ENCODE measurements around the gene PCYT1B. TPM values are rescaled to one million over a fixed set of nuclear protein-coding genes. Genes with fewer than 3 reads are reported as not detected.

Gene PCYT1B
- total RNA-seq, 2 experiments from 2014 or later: 0.04 to 0.36 TPM

- ChIA-PET POLR2A (no interaction called here), CTCF (no interaction called here)
- Mint-ChIP-seq H3K27ac (no peak overlapping the region), H3K4me1 (ENCODE audit: low read depth) (no peaks in the 10 kb centered on the region), H3K9me3 (no peaks in the 10 kb centered on the region), H3K4me3 (no peak overlapping the region), H3K36me3 (ENCODE audit: low read depth) (no peaks in the 10 kb centered on the region), H3K27me3 (peaks cover 3% of the 10 kb centered on the region)
- ATAC-seq (no peak), DNase-seq (no peak)
- intact Hi-C loops (cut with micrococcal nuclease): no loop called here
- TF ChIP-seq CTCF (IDR thresholded peaks at IDR 0.05): no peak
Observed at GRCh38 chrX:24601858-24602257, 45.3 kb downstream of the PCYT1B start.

- H3K9me3 Mint-ChIP-seq: no peaks in the 10 kb centered on the region
- no peaks in the 10 kb centered on the region for H3K27me3 Mint-ChIP-seq
- no peaks in the 10 kb centered on the region for H3K4me1 Mint-ChIP-seq (ENCODE audit: low read depth)
- CTCF ChIA-PET: interaction anchor here (1.0 to 2.0 kb wide), 2 partner anchors 10 to 223 kb away, joined by 3 to 6 read pairs; no protein-coding TSS in a partner anchor
- intact Hi-C loops (cut with micrococcal nuclease): no loop called here
- TF ChIP-seq CTCF (IDR thresholded peaks at IDR 0.05): no peak
- no peak overlapping the region for H3K27ac Mint-ChIP-seq
- POLR2A ChIA-PET: no interaction called here
- H3K36me3 Mint-ChIP-seq (ENCODE audit: low read depth): no peaks in the 10 kb centered on the region
- DNase-seq (no peak), ATAC-seq (no peak)
- H3K4me3 Mint-ChIP-seq: no peak overlapping the region
Observed at GRCh38 chrX:24594501-24594900, 52.6 kb downstream of the PCYT1B start.

GRCh38 chrX:24590111-24590510 lies 57.0 kb downstream of the PCYT1B start:
- no peak overlapping the region for H3K4me3 Mint-ChIP-seq
- no peaks in the 10 kb centered on the region for H3K9me3 Mint-ChIP-seq
- no peaks in the 10 kb centered on the region for H3K4me1 Mint-ChIP-seq (ENCODE audit: low read depth)
- no peaks in the 10 kb centered on the region for H3K27me3 Mint-ChIP-seq
- no peaks in the 10 kb centered on the region for H3K36me3 Mint-ChIP-seq (ENCODE audit: low read depth)
- no peak for DNase-seq
- no peak for TF ChIP-seq CTCF (IDR thresholded peaks at IDR 0.05)
- intact Hi-C loops (cut with micrococcal nuclease): no loop called here
- no peak for ATAC-seq
- POLR2A ChIA-PET: interaction anchor here (0.8 kb wide), 1 partner anchor 17 kb away, joined by 3 read pairs; no protein-coding TSS in a partner anchor
- CTCF ChIA-PET: no interaction called here
- no peak overlapping the region for H3K27ac Mint-ChIP-seq

GRCh38 chrX:24577091-24577490 lies 70.1 kb downstream of the PCYT1B start:
- POLR2A ChIA-PET: no interaction called here
- CTCF ChIA-PET: no interaction called here
- no peak overlapping the region for H3K27ac Mint-ChIP-seq

GRCh38 chrX:24575496-24575895 lies 71.7 kb downstream of the PCYT1B start:
- ATAC-seq (no peak), DNase-seq (no peak)
- no peak for TF ChIP-seq CTCF (IDR thresholded peaks at IDR 0.05)
- intact Hi-C loops (cut with micrococcal nuclease): no loop called here
- no peak overlapping the region for H3K4me3 Mint-ChIP-seq
- no peaks in the 10 kb centered on the region for H3K27me3 Mint-ChIP-seq
- no peaks in the 10 kb centered on the region for H3K9me3 Mint-ChIP-seq
- POLR2A ChIA-PET: no interaction called here
- H3K4me1 Mint-ChIP-seq (ENCODE audit: low read depth): no peaks in the 10 kb centered on the region
- H3K36me3 Mint-ChIP-seq (ENCODE audit: low read depth): no peaks in the 10 kb centered on the region
- no peak overlapping the region for H3K27ac Mint-ChIP-seq
- CTCF ChIA-PET: no interaction called here

More at GRCh38 chrX:24577091-24577490, 70.1 kb downstream of the PCYT1B start:
- H3K36me3 Mint-ChIP-seq (ENCODE audit: low read depth): no peaks in the 10 kb centered on the region
- DNase-seq (no peak), ATAC-seq (no peak)
- H3K27me3 Mint-ChIP-seq: no peaks in the 10 kb centered on the region
- no peak overlapping the region for H3K4me3 Mint-ChIP-seq
- H3K9me3 Mint-ChIP-seq: no peaks in the 10 kb centered on the region
- intact Hi-C loops (cut with micrococcal nuclease): no loop called here
- TF ChIP-seq CTCF (IDR thresholded peaks at IDR 0.05): no peak
- H3K4me1 Mint-ChIP-seq (ENCODE audit: low read depth): no peaks in the 10 kb centered on the region
